Stimulated activated CD4-positive, alpha-beta T cell treated with anti-CD3 and anti-CD28 coated beads, Interleukin-12 subunit alpha, Interleukin-12 subunit beta, amount 100 ng/mL, for 48 hours (primary cell): ENCODE data around the gene PTPN6.

Experiments
- DNase-seq, 3 donors: peaks; one replicate each; pipeline ENCODE4 v3.0.0-alpha.2; 2020; ENCODE audit warnings: low read depth in 2 of 3, low spot score in 1 of 3

The PTPN6 gene

GRCh38 chr12:6954316-6955107, 3.4 kb downstream of the PTPN6 start:
- no peak for DNase-seq

GRCh38 chr12:6955108-6956020, 4.2 kb downstream of the PTPN6 start:
- no peak for DNase-seq

- no peak for DNase-seq
Observed at GRCh38 chr12:6956021-6956727, 5.0 kb downstream of the PTPN6 start.

- no peak for DNase-seq
Observed at GRCh38 chr12:6957151-6957701, 6.1 kb downstream of the PTPN6 start.

- no peak for DNase-seq
Observed at GRCh38 chr12:6957741-6958608, 6.8 kb downstream of the PTPN6 start.

- no peak for DNase-seq
Observed at GRCh38 chr12:6958609-6959057, 7.5 kb downstream of the PTPN6 start.

GRCh38 chr12:6959058-6959804, 8.1 kb downstream of the PTPN6 start:
- DNase-seq = peak in 2 of 3 donors; percentile 55 to 60

GRCh38 chr12:6959805-6960592, 8.8 kb downstream of the PTPN6 start:
- no peak for DNase-seq

- no peak for DNase-seq
Observed at GRCh38 chr12:6960593-6961277, 9.6 kb downstream of the PTPN6 start.

- peak; percentile 88 to 91 (median 90) for DNase-seq
Observed at GRCh38 chr12:6961278-6961694, 10.1 kb downstream of the PTPN6 start.

GRCh38 chr12:6961695-6962284, 10.6 kb downstream of the PTPN6 start:
- DNase-seq = peak in 2 of 3 donors; percentile 50 to 56

GRCh38 chr12:6962285-6963015, 11.3 kb downstream of the PTPN6 start:
- DNase-seq = no peak

GRCh38 chr12:6963016-6963731, 12.0 kb downstream of the PTPN6 start:
- DNase-seq = no peak

GRCh38 chr12:6963791-6964413, 12.7 kb downstream of the PTPN6 start:
- no peak for DNase-seq

GRCh38 chr12:6964605-6965025, 13.5 kb downstream of the PTPN6 start:
- no peak for DNase-seq
